Activated CD4-positive, alpha-beta T cell treated with anti-CD3 and anti-CD28 coated beads, Interleukin-10, Interleukin-2, amounts not matched to agents 100 ng/mL and 50 ng/mL, durations not matched to agents 16 hours and 8 hours (primary cell): ENCODE data around the gene MTAP.
A peak's percentile ranks its signal among the peaks of the same experiment; 100 is the strongest.

Experiments used
- DNase-seq: peaks from one replicate; pipeline ENCODE4 v3.0.0-alpha.2; 2020

The MTAP gene

DNA sequence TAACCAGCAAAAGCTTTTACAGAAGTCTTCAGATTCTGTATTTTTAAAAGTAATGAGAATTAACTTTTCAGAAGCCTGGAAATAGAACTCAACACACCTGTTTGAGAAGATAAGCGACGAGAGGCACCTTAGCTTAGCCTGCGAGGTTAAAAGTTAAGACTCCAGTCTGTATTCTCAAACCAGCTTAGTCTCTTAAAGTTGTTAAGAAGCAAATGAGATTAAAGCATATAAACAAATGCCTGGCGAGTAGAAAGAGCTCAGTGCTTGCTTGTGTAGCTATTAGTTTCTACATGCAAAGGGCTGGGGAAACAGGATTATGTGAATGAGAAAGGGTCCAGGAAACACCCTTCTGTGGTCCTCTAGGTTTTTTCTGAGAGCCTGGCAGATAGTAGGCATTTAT is 51.7 kb downstream of the MTAP start:
- DNase-seq, result no peak

DNA sequence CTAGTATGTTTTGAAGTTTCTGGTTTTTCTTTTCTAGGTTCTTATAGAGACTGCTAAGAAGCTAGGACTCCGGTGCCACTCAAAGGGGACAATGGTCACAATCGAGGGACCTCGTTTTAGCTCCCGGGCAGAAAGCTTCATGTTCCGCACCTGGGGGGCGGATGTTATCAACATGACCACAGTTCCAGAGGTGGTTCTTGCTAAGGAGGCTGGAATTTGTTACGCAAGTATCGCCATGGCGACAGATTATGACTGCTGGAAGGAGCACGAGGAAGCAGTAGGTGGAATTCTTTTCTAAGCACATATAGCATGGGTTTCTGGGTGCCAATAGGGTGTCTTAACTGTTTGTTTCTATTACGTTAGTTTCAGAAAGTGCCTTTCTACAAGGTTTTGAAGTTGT is 52.2 kb downstream of the MTAP start:
- DNase-seq, result no peak

- DNase-seq, result no peak
Measured at GRCh38 chr9:21856301-21857094, 54.1 kb downstream of the MTAP start.

DNA sequence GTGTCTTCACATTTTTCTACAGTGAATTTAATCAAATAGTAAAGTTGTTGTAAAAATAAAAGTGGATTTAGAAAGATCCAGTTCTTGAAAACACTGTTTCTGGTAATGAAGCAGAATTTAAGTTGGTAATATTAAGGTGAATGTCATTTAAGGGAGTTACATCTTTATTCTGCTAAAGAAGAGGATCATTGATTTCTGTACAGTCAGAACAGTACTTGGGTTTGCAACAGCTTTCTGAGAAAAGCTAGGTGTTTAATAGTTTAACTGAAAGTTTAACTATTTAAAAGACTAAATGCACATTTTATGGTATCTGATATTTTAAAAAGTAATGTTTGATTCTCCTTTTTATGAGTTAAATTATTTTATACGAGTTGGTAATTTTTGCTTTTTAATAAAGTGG is 60.4 kb downstream of the MTAP start:
- peak; percentile 23 for DNase-seq

GRCh38 chr9:21864505-21864904 is 62.1 kb downstream of the MTAP start:
- DNase-seq, result no peak

GRCh38 chr9:21866302-21866701 is 63.9 kb downstream of the MTAP start:
- DNase-seq, result peak; percentile 36

- no peak for DNase-seq
Measured at GRCh38 chr9:21871256-21871975, 69.0 kb downstream of the MTAP start.

GRCh38 chr9:21872696-21873095 is 70.3 kb downstream of the MTAP start:
- DNase-seq, result no peak

- no peak for DNase-seq
Measured at GRCh38 chr9:21873540-21874221, 71.2 kb downstream of the MTAP start.

- DNase-seq, result no peak
Measured at GRCh38 chr9:21875893-21876292, 73.5 kb downstream of the MTAP start.

GRCh38 chr9:21883642-21884041 is 81.2 kb downstream of the MTAP start:
- peak; percentile 14 for DNase-seq

- no peak for DNase-seq
Measured at GRCh38 chr9:21889673-21890072, 87.2 kb downstream of the MTAP start.

DNA sequence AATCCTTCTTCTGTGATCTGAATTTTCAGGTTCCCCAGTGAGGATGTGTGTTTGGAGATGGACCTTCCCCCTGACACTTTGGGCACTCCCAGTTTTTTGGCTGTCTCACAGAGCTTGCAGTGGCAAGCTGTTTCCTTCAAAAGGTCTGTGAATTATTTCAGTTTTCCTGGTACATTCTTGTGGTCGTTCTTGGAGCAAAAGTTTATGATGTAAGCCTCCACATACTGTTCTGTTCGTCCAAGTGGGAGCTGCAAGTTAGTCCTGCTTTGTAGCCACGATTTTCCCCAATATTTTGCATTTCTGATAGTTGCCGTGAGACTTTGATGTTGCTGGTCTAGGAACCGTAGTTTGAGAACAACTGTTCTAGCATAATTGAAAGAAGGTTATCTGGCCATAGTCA is 88.3 kb downstream of the MTAP start:
- DNase-seq, result no peak

GRCh38 chr9:21901546-21901945 is 99.1 kb downstream of the MTAP start:
- DNase-seq, result no peak

GRCh38 chr9:21902136-21902535 is 99.7 kb downstream of the MTAP start:
- no peak for DNase-seq

DNA sequence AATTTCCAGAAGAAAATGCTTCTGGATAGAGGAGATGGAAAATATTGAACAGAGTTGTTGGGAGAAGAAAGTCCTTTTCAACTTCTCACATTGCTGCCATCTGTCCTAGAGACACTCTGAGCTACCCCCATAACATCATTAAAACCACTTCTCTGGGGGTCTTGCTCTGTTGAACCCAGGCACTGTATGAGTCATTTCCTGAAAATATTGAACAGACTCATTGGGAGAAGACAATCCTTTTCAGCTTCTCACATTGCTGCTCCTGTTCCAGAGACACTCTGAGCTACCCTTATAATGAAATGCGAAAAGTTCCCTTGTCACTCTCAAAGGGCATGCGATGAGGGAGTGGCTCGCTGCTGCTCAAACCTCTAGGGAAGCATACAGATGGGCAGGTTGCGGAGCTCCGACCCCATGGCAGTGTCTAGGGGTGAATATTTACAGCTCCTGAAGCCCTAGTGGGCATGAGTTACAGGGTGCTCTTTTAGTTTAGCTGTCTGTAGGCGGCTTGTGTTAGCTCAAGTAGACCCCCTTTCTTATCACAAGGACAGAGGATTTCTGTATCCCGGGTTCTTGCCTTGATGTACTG is 101.0 kb downstream of the MTAP start:
- no peak for DNase-seq

GRCh38 chr9:21904371-21904770 is 101.9 kb downstream of the MTAP start:
- no peak for DNase-seq

DNA sequence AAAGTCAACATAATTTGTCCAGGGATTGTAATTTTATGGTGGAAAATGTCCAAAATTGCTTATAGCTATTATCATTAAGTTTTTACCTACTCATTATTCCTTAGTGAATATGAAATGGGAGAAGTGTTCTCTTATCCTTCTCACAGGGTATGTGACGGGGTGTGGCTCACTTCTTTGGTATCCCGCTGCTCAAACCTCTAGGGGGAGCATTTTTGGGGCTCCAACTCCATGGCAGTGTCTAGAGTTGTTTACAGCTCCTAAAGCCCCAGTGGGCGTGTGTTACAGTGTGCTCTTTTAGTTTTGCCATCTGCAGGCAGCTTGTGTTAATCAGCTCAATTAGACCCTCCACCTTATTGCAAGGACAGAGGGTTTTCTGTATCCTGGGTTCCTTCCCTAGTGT is 102.3 kb downstream of the MTAP start:
- no peak for DNase-seq

GRCh38 chr9:21906213-21906612 is 103.8 kb downstream of the MTAP start:
- DNase-seq, result no peak

GRCh38 chr9:21906881-21907280 is 104.4 kb downstream of the MTAP start:
- no peak for DNase-seq

DNA sequence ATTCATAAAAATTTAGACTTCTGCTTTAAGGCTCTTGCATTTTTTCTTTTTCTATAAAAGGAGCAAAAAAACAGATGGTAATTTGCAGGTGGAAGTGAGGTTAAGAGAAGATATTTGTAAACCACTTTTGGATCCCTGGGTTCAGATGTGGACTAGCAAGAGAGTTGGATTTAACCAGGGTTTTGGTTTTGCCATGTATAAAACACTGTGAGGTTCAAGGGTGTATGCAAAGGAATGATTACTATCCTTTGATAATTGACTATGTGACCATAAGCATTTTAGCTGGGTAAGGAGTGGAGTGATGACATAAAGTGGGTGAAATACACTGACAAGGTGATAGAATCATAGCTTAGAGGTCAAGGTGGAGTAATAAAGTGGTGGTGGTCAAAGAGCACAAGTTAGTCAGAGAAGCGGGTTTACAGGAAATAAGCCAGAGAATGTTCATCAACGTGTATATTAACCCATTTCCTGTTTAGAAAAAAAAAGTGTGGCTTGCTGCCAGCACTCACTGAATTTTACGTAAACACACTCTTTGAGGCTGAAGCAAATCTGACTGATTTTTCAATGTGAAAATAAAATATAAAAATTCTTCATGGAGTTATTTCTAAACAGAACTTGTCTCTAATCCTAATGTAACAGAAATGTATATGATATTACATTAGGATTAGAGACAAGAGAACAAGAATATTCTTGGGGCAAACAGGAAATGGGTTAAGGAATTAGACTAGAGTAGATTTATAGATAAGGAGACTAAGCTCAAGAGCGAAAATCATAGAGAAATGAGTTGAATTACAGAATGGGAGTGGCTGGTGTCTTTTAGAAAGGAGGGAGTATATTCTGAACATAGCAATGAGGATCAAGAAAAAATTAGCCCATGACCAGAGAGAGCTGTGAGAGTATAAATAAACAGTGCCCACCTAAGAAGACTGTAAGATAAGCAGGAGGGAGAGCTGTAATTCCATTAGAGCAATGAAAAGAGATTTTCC is 117.2 kb downstream of the MTAP start:
- DNase-seq, result peak; percentile 66

GRCh38 chr9:21923694-21924093 is 121.3 kb downstream of the MTAP start:
- DNase-seq, result no peak
